Globus pallidus (tissue), 1 donor: ENCODE measurements around the gene TENM4.

ENCODE experiments used
- DNase-seq: peaks from one replicate; pipeline ENCODE4 v3.0.0-alpha.2; 2015; ENCODE audit warnings: low spot score

The TENM4 gene

DNA sequence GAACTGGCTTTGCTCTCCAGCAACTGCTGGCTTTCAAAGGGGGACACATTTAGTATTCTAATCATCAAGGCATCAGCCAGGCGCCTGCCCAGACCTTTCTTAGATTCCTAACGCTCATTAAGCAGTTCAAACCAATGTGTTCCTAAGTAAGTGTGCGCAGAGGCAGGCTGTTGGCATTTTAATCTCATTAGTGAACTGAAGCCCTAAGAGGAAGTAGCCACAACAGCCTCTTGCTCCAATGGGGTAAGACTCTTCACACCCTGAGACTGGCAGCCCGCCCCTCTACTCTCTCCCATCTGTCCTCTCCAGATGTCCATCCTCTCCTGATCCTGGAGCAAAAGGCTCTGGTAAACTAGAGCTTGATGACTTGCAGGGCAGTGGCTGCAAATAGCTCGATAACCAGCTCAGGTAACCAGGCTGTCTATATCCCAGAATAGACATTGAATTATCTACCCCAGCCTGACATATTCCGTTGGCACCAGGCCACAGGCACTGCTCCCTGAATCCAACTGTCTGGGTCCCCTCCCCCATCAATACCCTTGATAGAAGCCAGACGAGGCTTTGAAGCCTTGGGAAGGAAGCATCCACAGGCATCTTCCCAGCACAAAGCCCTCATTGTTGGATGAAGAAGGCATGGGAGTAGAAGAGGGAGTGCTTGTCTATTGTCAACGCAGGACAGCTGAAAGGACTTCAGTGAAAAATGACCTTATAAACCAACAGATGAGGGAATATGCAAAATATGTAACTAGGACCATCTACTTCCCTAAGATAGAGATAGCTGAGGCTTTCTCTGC, 321.1 kb downstream of the TENM4 start:
- DNase-seq = peak; percentile 90

DNA sequence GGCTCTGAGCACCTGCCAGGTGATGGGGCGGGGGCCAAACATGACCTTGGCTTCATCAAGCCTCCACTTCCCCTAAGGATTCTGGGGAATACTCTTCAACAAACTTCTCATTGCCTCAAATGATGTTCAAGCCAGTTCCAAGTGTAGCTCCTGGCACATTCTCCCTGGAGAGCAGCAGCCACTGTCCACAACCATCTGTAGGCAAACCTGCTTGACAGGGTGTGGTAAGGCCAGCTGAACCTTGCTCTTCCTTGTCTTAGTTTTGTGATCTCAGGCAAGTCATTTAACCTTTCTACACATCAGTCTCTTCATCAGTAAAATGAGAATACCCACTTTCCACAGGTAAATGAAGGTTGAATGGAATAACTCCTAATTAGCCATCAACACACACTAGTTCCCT, 323.3 kb downstream of the TENM4 start:
- DNase-seq = no peak

DNA sequence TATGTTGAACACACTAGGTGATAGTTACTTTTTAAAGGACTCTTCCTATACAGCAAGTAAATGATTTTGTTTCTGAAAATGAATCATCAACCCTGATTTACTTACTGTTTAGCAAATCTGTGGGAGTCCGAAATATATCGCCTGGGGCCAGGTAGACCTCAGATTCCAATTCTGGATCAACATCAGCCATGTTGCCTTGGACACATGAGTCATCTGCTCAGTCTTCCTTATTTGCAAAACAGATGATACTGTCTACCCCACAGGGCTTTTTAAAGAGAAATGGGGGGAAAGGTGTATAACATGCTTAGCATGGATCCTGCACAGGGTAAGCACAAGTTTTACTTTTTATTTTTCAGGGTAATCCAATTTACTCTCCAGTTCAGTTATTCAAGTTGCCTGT, 324.2 kb downstream of the TENM4 start:
- no peak for DNase-seq

DNA sequence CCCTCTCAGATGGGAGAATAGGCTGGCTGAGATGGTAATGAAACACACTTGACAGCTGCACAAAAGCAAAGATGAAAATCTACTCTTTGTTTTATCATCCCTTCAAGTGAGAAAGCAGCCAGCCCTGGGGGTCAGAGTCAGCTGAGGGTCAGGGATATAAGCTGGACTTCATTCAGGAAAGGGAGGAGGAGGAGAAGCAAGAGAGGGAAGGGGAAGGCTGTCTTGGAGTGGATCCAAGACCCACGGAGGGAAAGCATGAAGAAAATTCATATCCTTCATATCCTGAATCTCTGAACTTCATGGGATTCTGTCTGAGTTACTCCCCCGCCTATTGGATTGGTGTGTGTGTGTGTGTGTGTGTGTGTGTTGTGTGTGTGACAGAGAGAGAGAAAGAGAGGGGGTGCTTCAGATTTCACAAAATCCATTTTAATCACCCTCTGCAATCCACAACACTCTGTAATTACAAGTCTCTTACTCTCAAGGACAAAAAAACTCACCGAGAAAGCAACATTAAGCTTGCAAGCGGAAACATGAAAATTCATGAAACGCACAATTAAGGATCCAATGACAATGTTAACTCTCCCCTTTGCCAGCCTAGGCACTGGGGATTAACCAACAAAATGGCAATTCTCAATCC, 327.7 kb downstream of the TENM4 start:
- no peak for DNase-seq

DNA sequence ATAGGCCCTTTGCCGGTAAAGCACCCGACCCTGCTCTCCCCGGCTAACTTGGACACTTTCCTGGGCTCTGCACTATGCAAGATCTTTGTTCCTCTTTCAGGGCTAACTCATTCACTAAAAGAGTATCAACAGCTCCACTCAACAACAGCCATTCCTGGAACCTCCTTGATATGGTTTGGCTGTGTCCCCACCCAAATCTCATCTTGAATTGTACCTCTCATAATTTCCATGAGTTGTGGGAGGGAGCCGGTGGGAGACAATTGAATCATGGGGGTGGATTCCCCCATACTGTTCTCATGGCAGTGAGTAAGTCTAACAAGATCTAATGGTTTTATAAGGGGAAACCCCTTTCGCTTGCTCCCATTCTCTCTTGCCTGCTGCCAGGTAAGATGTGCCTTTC, 330.0 kb downstream of the TENM4 start:
- DNase-seq = no peak

DNA sequence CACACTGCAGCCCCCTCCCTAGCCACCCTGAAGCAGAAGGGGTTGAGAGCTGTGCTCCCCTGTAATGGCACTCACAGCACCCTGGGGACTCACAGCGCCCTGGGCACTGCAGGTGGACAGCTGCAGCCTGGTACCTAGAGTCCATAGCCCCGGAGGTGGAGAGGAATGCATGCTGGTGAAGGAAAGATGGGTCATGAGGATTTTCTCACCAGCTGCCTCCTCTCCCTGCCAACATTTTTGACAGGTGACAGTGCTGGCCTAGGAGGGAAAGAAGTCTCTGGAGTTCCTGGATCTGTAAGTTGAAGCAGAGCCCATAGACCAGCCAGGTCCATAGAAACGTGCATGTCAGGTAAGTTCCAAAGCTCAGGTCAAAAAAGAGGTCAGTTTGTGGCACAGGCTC, 330.5 kb downstream of the TENM4 start:
- DNase-seq = no peak

DNA sequence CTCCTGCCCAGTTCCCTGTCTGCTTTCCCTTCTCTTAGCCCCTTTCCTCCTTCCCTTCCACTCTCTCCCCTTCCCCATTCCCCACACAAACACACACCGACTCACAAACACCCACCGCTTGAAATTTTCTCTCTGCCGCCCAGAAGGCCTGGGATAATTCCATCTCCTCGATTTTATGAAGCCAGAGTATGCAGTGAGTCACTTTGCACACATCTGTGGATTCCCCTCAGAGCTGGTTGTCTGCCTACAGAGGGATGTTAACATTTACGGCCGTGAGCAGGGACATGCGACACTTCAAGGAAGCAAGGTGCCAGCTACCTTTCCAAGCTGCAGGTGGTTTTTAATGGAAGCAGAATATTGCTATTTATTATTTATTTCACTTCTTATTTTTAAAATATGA, 332.0 kb downstream of the TENM4 start:
- no peak for DNase-seq

DNA sequence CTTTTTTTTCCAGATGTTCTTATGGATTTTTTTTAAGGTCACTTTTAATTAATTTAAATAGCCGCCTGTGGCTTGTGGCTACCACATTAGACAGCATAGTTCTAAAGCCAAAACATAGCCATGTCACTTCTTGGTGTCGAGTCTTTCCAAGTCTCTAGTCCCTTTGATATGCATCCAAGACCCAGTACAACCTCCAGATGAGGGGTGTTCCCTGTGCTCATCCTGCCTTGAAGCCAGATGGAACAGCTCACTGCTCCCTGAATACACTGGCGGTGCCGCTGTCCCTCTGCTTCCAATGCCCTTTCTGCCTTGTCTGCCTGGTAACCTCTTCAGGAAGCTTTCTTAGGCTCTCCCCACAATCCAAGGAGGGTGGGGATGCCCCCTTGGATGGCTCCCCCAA, 338.0 kb downstream of the TENM4 start:
- no peak for DNase-seq

DNA sequence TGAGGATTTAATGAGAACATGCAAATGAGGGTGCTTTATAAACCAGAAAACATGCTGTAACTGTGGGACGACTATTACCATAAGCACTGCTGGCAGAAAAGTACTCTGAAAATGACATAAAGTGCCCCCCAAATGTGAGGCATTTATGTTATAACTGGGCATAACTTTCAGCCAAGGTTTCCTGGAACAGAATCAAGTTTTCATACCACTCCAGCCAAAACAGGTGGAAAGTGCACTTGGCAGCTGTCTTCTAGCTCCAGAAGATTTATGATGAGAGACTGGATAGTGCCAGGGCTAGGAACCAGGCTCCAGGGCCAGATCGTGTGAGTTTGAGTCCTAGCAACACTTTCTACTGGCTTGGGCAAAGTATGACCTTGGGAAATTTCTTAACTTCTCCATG, 339.2 kb downstream of the TENM4 start:
- no peak for DNase-seq

DNA sequence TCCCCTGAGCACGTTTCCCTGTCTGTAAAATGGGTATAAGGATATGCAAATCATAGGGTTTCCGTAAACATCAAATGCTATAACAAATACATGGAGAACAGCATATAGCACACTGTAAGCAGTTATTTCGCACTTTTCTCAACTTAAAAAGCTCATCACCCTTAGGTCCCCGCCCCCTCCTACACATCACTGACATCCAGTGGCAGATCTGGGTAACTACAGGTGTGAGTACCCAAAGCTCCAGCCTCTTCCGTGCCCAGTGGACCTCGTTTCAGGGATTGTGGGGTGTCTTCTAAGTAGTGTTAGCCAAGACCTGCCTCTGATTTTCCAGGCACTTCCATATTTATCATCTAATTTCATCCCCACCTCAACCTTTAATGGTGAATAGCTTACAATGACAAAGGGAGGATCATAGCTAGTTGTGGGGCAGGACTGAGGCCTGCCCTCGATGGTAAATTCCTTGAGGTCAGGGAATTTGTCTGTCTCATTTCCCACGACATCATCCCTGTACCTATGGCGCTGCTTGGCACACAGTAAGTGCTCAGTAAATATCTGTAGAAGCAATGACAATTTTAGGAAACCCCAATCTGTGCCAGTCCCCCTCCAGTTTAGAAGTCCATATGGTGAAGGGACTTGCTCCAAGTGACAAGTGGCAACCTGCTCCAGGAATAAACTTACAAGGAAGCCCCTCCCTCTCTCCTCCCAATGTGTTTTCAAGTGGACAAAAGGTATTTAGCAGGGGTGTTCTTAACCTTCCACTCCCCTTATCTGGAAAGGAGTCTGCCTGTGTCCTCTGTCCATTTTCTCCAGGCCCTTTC, 340.5 kb downstream of the TENM4 start:
- DNase-seq = no peak

DNA sequence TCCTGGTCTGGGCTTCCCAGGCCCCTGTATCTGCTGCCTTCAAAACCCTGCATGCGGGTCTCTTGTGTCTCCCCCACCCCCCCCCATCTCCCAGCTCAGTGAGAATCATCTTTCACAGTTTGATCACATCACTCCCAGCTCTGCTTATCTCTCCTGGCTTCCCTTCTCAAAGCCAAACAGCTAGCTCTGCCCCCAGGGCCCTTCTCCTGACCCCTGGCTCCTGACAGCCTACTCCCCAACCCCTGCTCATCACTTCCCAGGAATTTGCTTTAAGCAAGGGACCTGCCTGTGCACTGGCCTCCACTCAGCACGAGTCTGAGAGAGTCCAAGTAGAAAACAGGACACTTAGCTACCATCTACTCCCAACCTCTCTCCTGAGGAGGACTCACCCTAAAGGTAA, 342.7 kb downstream of the TENM4 start:
- DNase-seq = no peak

DNA sequence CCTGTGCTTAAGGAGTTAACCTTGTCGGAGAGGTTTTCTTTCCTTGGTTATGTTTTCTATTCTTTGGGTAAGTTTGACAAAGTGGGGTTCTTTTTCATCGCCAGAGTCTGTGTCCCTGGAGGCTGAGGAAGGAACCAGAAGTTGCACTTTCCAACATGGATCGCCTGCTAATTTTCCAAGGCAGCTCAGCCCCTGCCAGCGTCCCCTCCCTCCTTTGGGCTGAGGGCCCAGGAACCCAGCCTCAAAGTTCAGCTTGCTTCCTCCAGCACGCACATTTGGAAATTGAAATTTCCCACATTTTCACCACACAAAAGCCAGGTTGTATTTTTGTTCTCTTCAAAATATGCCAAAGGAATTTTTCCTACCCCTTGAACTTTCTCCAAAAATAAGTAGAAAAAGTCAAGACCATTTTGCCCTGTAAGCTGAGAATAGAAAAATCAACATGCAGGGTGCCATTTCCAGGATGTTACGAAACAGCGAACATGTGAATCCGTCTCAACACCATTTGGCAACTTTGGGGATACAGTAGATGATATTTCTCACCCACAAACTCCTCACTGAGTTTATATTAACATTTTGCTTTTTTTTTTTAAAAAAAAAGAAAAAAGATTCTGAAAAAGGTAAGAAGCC, 343.5 kb downstream of the TENM4 start:
- no peak for DNase-seq

DNA sequence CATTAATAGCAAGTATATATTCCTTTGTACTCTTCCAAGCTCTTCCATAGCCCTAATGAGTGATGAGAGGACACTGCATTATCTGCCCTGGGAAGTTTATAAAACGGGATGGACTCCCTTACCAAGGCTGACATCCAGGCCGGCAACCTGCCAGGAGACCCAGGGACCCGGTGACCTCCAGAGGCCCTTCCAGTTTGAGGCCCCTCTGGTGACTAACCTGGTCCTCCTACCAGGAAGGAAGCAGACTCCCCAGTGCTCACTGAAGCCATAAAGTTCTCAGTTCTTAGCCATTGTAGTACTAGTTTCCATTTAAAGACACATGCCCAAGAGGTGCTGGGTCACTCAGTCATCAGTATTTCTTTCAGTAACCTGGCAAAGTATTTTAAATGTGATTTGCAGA, 345.4 kb downstream of the TENM4 start:
- DNase-seq = no peak

DNA sequence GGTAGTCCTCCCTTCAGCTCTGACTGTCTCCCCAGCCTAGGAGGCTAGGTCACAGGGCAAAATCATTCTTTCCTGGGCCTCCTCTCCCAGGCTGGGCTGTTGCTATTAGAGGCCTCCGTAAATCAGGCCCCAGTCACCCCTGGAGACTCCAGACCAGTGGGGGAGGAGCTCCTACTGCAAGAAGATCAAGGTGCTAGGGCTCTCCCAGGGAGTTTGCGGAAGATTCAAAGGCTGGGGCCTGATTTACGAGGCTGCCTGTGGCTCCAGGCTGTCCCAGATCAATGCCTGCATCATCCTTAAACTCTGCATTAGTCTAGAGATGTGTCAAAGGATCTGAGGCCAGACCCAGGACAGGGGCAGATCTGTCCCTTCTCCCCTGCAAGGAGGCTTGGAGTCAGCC, 346.2 kb downstream of the TENM4 start:
- no peak for DNase-seq

DNA sequence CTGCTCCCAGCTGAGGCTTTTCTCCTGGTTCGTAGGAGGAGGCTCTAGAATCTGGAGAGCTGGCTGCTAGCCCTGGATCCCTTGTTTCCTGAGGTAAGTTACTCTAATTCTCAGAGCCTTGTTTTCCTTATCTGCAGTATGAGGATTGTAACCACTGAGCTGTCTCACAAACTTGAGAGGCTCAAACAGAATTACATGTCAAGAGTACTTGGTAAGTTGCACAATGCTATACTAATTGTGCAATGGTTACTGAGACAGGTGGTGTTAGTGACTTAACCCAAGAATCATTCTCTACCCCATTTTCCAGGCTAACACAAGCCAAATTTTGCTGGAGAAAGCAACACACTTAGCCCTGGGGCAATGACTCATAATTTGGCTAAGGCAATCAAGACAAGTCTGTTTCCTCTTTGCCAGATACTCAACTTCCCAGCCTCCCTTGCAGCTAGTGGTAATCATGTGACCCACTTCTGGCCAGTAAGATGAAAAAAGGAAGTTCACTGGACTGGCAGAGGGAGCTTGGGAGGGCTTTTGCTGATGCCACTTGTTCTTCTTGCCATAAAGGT, 348.0 kb downstream of the TENM4 start:
- DNase-seq = no peak

DNA sequence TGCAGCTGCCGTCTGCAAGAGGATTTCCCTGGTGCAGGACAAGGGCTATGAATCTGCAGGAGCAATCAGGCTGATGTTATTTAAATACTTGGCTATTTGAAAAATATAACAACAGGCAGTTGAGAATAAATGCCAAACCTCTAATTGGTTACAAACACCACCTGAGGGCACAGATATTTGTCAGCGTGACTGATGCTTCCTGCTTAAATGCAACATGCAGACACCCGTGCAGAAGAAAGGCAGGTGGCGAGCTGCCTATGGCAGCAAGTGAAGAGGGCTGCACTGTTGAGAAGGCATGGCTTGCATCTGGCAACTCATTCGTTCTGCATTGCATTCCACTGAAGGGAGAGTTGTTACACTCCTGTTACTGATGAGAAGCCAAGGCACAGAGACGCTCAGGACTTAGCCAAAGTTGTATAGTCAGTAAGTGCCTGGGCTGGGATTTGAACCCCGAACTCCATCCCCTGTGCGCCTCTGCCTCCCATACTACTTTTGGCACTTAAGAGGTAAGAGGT, 350.6 kb downstream of the TENM4 start:
- no peak for DNase-seq

DNA sequence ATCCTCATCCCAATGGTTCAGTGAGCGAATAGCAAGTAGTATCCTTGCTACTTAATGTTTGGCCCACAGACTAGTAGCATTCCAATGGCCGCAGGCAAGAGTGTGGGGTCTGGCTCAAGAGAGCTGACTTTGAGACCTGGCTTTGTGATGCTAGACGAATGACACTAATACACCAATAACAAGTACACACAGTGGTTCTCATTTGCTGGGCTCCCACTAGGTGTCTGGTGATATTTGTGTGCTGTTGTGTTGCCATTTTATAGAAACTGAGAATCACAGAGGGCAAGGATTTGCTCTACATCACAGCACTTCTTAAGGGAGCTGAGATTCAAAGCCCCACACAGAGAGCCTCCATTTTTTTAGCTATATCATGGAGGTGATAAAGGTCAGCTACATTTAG, 351.2 kb downstream of the TENM4 start:
- no peak for DNase-seq

DNA sequence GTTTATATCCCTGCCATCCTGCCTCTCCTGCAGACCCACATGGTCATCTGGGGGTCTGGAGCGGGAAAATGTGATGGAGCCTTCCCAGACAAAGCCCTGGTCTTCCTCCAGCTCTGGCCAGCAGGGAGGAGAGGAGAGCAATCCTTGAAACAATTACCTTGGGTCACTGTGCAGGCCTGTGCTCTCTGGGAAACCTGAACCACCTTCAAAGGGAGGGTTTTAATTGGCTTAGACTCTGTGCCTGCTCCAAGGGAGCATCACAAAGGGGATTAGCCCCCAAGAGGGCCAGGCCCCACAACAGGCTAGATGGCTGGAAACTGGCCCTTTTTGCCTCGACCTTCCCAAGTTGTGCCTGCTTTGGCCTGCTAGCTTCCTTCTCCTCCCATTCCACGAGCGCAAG, 351.9 kb downstream of the TENM4 start:
- no peak for DNase-seq

DNA sequence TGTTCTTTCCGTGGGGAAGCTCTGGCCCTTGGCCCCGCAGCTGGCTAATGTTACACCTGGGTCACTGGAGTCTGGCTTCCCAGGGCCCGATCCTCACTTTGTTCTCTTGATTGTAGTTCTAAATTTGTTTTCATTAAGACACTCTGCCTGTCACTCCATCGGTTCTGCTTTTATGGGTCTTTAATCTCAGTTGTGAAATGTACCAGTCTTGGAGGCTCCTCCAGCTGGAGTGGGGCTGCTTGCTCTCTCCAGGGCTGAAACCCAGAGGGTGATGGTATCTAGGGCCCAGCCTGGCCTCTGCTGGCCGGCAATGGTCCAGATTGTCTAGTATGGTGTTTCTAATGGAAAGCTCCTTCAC, 352.9 kb downstream of the TENM4 start:
- no peak for DNase-seq

DNA sequence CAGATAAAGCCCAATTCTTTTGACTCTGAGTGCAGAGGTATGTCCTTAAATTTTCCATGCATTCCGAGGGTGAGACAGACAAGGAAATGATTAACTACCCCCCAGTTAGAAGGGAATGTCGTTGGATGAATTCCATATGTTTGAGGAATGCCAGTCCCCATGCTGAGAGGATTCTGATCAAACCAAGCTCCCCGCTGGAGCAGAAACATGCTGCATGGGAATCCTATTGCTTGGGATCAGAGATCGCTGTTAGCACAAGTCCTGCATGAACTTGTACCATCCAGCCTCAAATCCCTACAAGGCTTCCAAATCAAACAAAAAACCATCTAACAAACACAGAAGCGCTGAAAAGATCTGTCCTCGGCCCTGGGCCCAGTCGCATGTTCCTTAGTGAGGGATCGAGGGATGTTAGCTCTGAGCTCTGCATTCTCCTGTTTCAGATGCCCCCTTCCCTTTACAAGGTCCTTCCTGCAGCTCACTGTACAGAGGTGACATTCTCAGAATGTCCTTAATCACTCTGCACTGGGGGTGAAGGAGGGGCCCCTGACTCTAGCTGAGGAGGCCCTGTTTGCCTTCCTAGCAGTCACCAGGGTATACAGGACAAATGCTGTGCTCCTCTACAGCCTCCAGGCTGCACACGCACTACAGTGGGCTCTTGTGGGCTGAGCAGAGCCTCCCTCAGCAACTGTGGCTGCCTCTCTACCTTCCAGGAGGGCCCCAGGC, 353.4 kb downstream of the TENM4 start:
- no peak for DNase-seq

DNA sequence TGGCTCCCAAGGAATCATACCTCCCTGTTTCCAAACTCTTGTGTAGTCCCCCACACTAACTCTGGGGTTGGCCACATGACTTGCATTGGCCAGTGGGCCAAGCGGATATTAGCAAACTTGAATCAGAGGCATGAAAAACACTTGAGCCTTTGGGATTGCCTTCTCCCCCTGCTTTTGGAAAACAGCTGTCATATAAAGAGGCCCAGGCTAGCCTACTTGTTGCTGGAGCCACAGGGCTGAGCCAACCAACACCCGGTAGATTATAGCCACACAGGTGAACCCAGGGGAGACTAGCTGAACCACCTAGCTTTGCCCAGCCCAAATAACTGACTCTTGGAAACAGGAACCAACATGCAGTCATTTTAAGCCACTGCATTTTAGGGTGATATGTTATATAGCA, 354.8 kb downstream of the TENM4 start:
- DNase-seq = no peak

DNA sequence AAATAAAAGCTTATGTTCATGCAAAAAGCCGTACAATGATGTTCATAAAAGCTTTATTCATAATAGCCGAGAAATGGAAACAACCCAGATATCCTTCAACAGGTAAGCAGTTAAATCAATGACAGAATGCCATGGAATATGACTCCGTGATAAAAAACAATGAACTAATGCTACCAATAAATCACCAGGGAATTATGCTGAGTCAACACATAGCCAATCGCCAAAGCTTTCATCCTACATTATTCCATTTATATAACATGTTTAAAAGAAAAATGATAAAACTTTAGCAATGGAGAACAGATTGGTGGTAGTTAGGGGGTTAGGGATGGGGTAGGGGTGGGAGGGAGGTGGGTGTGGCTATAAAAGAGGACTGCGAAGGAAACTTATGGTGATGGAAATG, 356.4 kb downstream of the TENM4 start:
- DNase-seq = no peak
